ENCODE data around the gene SLC16A3. TPM values are rescaled to one million over a fixed set of nuclear protein-coding genes. Genes with fewer than 3 reads are reported as not detected.

The SLC16A3 gene
- polyA plus RNA-seq, 1 of the 3 experiments (the other 2 are of a cell fraction), result 70.7 TPM

DNA sequence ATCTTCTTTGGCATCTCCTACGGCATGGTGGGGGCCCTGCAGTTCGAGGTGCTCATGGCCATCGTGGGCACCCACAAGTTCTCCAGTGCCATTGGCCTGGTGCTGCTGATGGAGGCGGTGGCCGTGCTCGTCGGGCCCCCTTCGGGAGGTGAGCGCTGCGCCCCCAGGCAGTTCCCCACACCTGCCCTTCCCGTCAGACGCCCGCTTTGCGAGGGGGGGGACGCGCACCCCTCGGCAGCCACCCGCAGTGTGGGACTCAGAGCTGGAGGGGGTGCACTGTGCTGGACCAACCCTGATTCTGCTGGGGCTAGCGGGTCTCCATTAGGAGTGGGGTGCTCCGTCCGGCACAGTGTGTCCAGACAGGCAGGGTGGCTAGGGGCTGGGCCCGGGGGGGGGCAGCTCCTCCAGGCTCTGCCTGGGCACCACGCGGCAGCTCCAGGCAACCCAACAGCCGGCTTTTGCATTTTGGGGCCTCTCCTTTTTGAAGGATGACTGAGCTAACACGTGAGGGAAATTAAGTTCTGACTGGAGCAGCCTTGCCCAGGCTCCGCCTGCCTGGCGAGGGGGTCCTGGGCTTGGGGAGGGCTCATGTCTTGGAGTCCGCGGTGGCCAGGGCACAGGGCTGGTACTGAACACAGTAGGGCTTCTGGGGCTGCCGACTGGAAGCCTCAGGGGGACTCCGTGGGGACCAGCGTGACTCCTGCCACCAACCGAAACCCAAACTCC is 9.1 kb downstream of the SLC16A3 start (continued):
- no peak for TF ChIP-seq SIN3A (IDR thresholded peaks at IDR 0.05; ENCODE audit: borderline replicate concordance, low read depth, low read length)
- TF ChIP-seq, protein P1, sequence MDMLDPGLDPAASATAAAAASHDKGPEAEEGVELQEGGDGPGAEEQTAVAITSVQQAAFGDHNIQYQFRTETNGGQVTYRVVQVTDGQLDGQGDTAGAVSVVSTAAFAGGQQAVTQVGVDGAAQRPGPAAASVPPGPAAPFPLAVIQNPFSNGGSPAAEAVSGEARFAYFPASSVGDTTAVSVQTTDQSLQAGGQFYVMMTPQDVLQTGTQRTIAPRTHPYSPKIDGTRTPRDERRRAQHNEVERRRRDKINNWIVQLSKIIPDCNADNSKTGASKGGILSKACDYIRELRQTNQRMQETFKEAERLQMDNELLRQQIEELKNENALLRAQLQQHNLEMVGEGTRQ (IDR thresholded peaks at IDR 0.05; ENCODE audit: borderline replicate concordance, low read depth, low read length), result no peak

DNA sequence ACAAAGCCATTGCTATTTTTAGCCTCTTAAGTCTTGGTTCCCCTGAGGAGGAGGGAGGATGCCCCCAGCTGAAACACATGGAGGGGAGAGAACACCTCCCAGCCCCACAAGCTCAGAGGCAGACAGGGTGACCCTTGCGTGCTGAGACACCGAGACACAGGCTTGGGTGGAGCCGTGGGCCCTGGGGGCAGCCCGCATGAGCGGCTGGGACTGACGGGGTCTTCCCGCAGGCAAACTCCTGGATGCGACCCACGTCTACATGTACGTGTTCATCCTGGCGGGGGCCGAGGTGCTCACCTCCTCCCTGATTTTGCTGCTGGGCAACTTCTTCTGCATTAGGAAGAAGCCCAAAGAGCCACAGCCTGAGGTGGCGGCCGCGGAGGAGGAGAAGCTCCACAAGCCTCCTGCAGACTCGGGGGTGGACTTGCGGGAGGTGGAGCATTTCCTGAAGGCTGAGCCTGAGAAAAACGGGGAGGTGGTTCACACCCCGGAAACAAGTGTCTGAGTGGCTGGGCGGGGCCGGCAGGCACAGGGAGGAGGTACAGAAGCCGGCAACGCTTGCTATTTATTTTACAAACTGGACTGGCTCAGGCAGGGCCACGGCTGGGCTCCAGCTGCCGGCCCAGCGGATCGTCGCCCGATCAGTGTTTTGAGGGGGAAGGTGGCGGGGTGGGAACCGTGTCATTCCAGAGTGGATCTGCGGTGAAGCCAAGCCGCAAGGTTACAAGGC is 9.8 kb downstream of the SLC16A3 start:
- no peaks in the 10 kb centered on the region for H3K9me2 ChIP-seq
- ChIA-PET CTCF (interaction anchor here (0.9 to 10.9 kb wide), 14 partner anchors 9 to 208 kb away, joined by 3 to 153 read pairs (median 4); partner anchors contain the start of gene DCXR), POLR2A (no interaction called here)
- H3K9ac ChIP-seq, result no peak overlapping the region
- peaks cover 23 to 58% of the 10 kb centered on the region in 2 experiments for H3K36me3 ChIP-seq (replicated peaks in 1 of 2; ENCODE audit: control insufficient read depth in 1 of 2, insufficient read depth in 2 of 2, low read length in 1 of 2)
- TF ChIP-seq CHD2 (IDR thresholded peaks at IDR 0.05; ENCODE audit: low read length, partially characterized antibody) (no peak), NRF1 (IDR thresholded peaks at IDR 0.05; ENCODE audit: low read depth, low read length) (no peak), NFIC (IDR thresholded peaks at IDR 0.05; ENCODE audit: borderline replicate concordance) (no peak), FOSL2 (IDR thresholded peaks at IDR 0.05; ENCODE audit: borderline replicate concordance, low read depth) (no peak), FOXM1 (IDR thresholded peaks at IDR 0.05; ENCODE audit: low read depth) (no peak), JUND (IDR thresholded peaks at IDR 0.05) (no peak), MEF2A (IDR thresholded peaks at IDR 0.05; ENCODE audit: borderline replicate concordance, low read depth) (no peak), ELF1 (IDR thresholded peaks at IDR 0.05) (no peak), EP300 (IDR thresholded peaks at IDR 0.05; ENCODE audit: borderline replicate concordance in 1 of 2, low read depth in 1 of 2, low read length in 1 of 2) (no peak)
- TF ChIP-seq, protein P2, sequence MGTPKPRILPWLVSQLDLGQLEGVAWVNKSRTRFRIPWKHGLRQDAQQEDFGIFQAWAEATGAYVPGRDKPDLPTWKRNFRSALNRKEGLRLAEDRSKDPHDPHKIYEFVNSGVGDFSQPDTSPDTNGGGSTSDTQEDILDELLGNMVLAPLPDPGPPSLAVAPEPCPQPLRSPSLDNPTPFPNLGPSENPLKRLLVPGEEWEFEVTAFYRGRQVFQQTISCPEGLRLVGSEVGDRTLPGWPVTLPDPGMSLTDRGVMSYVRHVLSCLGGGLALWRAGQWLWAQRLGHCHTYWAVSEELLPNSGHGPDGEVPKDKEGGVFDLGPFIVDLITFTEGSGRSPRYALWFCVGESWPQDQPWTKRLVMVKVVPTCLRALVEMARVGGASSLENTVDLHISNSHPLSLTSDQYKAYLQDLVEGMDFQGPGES (IDR thresholded peaks at IDR 0.05; ENCODE audit: low read depth, low read length), result no peak
- TF ChIP-seq, protein P3, sequence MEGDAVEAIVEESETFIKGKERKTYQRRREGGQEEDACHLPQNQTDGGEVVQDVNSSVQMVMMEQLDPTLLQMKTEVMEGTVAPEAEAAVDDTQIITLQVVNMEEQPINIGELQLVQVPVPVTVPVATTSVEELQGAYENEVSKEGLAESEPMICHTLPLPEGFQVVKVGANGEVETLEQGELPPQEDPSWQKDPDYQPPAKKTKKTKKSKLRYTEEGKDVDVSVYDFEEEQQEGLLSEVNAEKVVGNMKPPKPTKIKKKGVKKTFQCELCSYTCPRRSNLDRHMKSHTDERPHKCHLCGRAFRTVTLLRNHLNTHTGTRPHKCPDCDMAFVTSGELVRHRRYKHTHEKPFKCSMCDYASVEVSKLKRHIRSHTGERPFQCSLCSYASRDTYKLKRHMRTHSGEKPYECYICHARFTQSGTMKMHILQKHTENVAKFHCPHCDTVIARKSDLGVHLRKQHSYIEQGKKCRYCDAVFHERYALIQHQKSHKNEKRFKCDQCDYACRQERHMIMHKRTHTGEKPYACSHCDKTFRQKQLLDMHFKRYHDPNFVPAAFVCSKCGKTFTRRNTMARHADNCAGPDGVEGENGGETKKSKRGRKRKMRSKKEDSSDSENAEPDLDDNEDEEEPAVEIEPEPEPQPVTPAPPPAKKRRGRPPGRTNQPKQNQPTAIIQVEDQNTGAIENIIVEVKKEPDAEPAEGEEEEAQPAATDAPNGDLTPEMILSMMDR (IDR thresholded peaks at IDR 0.05), result no peak
- TF ChIP-seq, protein P4, sequence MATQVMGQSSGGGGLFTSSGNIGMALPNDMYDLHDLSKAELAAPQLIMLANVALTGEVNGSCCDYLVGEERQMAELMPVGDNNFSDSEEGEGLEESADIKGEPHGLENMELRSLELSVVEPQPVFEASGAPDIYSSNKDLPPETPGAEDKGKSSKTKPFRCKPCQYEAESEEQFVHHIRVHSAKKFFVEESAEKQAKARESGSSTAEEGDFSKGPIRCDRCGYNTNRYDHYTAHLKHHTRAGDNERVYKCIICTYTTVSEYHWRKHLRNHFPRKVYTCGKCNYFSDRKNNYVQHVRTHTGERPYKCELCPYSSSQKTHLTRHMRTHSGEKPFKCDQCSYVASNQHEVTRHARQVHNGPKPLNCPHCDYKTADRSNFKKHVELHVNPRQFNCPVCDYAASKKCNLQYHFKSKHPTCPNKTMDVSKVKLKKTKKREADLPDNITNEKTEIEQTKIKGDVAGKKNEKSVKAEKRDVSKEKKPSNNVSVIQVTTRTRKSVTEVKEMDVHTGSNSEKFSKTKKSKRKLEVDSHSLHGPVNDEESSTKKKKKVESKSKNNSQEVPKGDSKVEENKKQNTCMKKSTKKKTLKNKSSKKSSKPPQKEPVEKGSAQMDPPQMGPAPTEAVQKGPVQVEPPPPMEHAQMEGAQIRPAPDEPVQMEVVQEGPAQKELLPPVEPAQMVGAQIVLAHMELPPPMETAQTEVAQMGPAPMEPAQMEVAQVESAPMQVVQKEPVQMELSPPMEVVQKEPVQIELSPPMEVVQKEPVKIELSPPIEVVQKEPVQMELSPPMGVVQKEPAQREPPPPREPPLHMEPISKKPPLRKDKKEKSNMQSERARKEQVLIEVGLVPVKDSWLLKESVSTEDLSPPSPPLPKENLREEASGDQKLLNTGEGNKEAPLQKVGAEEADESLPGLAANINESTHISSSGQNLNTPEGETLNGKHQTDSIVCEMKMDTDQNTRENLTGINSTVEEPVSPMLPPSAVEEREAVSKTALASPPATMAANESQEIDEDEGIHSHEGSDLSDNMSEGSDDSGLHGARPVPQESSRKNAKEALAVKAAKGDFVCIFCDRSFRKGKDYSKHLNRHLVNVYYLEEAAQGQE (IDR thresholded peaks at IDR 0.05; ENCODE audit: low read depth, low read length), result no peak
- TF ChIP-seq, protein P5, sequence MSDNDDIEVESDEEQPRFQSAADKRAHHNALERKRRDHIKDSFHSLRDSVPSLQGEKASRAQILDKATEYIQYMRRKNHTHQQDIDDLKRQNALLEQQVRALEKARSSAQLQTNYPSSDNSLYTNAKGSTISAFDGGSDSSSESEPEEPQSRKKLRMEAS (IDR thresholded peaks at IDR 0.05; ENCODE audit: low read depth), result no peak
- TF ChIP-seq, protein P6, sequence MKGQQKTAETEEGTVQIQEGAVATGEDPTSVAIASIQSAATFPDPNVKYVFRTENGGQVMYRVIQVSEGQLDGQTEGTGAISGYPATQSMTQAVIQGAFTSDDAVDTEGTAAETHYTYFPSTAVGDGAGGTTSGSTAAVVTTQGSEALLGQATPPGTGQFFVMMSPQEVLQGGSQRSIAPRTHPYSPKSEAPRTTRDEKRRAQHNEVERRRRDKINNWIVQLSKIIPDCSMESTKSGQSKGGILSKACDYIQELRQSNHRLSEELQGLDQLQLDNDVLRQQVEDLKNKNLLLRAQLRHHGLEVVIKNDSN (IDR thresholded peaks at IDR 0.05; ENCODE audit: borderline replicate concordance, low read depth), result no peak
- H3K27ac ChIP-seq (ENCODE audit: low read depth in 2 of 2, low read length in 1 of 2), result no peak overlapping the region
- H3K4me2 ChIP-seq, result no peak overlapping the region
- H3F3A ChIP-seq (replicated peaks; ENCODE audit: insufficient read depth), result peaks cover 41% of the 10 kb centered on the region
- no peak overlapping the region for H3K4me3 ChIP-seq (ENCODE audit: low read depth in 2 of 2, low read length in 1 of 2)
- H2AFZ ChIP-seq (ENCODE audit: low read depth), result no peak overlapping the region
- no peaks in the 10 kb centered on the region for H3K9me3 ChIP-seq
- peaks cover 78% of the 10 kb centered on the region for H4K20me1 ChIP-seq (ENCODE audit: insufficient read depth)
- no peaks in the 10 kb centered on the region for H3K27me3 ChIP-seq (ENCODE audit: insufficient read depth)
- peaks cover 69% of the 10 kb centered on the region; the same call in 1 of the 2 replicates for H3K79me2 ChIP-seq (ENCODE audit: insufficient read depth)
- no peak for DNase-seq
- peaks cover 29 to 56% of the 10 kb centered on the region in 2 experiments; a peak in 3 of 4 replicates for H3K4me1 ChIP-seq (ENCODE audit: control insufficient read depth in 1 of 2, insufficient read depth in 2 of 2, low read depth in 1 of 2, low read length in 1 of 2)
- 90% methylated on average over 29 of the region's 33 CpGs for WGBS (ENCODE audit: low lambda C conversion rate)

Measured in SK-N-SH (cell line).